GM18907 (cell line): ENCODE data around the gene NUP88.
"Not testable (repeated sequence)": the region's sequence is repeated elsewhere in the genome, so short reads cannot be mapped to it uniquely, and the experiment has no call there.

Source experiments
- ATAC-seq: cut with Tn5 transposase; IDR thresholded peaks from one replicate; pipeline ENCODE4 v1.9.1; 2021; ENCODE audit warnings: mild to moderate bottlenecking, moderate library complexity; ENCODE audit not compliant: unreplicated experiment

Gene NUP88

GRCh38 chr17:5419356-5419958 is at the start of gene NUP88:
Gene NUP88, minus strand, starts transcription at chr17:5419662. Its CDS starts 12 bp downstream, at chr17:5419650.
- peak; percentile 88 for ATAC-seq

- ATAC-seq: no peak
Measured at GRCh38 chr17:5468075-5468473, 48.6 kb upstream of the NUP88 start.

- no peak for ATAC-seq
Measured at GRCh38 chr17:5467416-5467815, 48.0 kb upstream of the NUP88 start.

- no peak for ATAC-seq
Measured at GRCh38 chr17:5466295-5466694, 46.8 kb upstream of the NUP88 start.

- ATAC-seq: no peak
Measured at GRCh38 chr17:5464717-5465507, 45.5 kb upstream of the NUP88 start.

GRCh38 chr17:5446786-5447185 is 27.3 kb upstream of the NUP88 start:
- ATAC-seq: no peak

- no peak for ATAC-seq
Measured at GRCh38 chr17:5444209-5444608, 24.7 kb upstream of the NUP88 start.

GRCh38 chr17:5443728-5444127 is 24.3 kb upstream of the NUP88 start:
- ATAC-seq: no peak

- ATAC-seq: no peak
Measured at GRCh38 chr17:5439446-5439764, 19.9 kb upstream of the NUP88 start.

- peak; percentile 80 for ATAC-seq
Measured at GRCh38 chr17:5438716-5439445, 19.4 kb upstream of the NUP88 start, which contains the start of gene C1QBP. Gene C1QBP, minus strand, starts transcription at chr17:5439155. Its CDS starts 82 bp downstream, at chr17:5439073.

GRCh38 chr17:5437721-5438317 is 18.4 kb upstream of the NUP88 start:
- no peak for ATAC-seq

- not testable (repeated sequence) for ATAC-seq
Measured at GRCh38 chr17:5435781-5436315, 16.4 kb upstream of the NUP88 start.

- ATAC-seq: no peak
Measured at GRCh38 chr17:5434984-5435383, 15.5 kb upstream of the NUP88 start.

GRCh38 chr17:5431949-5432556 is 12.6 kb upstream of the NUP88 start:
- ATAC-seq: no peak

GRCh38 chr17:5431234-5431633 is 11.8 kb upstream of the NUP88 start:
- ATAC-seq: not testable (repeated sequence)

GRCh38 chr17:5430413-5430999 is 11.0 kb upstream of the NUP88 start:
- ATAC-seq: no peak

GRCh38 chr17:5429191-5429887 is 9.9 kb upstream of the NUP88 start:
- no peak for ATAC-seq

GRCh38 chr17:5425826-5426225 is 6.4 kb upstream of the NUP88 start:
- ATAC-seq: no peak

- ATAC-seq: no peak
Measured at GRCh38 chr17:5424909-5425308, 5.4 kb upstream of the NUP88 start.

GRCh38 chr17:5422505-5422904 is 3.0 kb upstream of the NUP88 start:
- no peak for ATAC-seq
